GM21717 (cell line): ENCODE results near the gene ATP7A.
"Not testable (repeated sequence)": the region's sequence is repeated elsewhere in the genome, so short reads cannot be mapped to it uniquely, and the experiment has no call there.

Experiments
- ATAC-seq: cut with Tn5 transposase; IDR thresholded peaks from one replicate; pipeline ENCODE4 v1.9.1; 2021; ENCODE audit warnings: mild to moderate bottlenecking, moderate library complexity; ENCODE audit not compliant: unreplicated experiment

ATP7A gene

DNA sequence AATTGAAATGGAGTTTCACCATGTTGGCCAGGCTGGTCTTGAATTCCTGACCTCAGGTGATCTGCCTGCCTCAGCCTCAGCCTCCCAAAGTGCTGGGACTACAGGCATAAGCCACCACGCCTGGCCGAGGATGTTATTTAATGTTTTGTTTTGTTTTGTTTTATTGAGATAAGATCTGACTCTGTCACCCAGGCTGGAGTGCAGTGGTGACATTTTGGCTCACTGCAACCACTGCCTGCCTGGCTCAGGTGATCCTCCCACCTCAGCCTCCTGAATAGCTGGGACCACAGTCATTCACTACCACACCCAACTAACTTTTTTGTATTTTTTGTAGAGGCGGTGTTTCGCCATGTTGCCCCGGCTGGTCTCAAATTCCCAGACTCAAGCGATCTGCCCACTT, 34.5 kb downstream of the ATP7A start:
- not testable (repeated sequence) for ATAC-seq

DNA sequence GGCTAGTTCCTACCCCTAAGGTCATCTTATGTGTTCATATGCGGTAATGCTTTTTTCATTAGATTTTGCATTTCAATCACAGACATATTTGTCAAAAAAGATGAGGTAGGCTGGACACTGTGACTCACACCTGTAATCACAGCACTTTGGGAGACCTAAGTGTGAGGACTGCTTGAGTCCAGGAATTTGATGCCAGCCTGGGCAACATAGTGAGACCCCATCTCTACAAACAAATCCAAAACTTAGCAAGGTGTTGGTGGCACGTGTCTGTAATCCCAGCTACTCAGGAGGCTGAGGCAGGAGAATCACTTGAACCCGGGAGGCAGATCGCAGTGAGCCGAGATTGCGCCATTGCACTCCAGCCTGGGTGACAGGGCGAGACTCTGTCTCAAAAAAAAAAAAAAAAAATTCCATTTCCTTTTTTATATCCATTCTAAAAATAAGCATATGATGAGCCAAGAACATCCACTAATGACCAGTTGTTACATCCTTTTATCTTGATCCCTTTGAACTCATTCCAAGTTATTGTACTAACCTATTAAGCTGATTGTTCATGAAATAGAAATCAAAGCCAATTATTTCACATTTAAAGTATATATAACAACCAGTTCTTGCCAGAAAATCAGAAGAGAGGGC, 35.5 kb downstream of the ATP7A start:
- ATAC-seq, result no peak

DNA sequence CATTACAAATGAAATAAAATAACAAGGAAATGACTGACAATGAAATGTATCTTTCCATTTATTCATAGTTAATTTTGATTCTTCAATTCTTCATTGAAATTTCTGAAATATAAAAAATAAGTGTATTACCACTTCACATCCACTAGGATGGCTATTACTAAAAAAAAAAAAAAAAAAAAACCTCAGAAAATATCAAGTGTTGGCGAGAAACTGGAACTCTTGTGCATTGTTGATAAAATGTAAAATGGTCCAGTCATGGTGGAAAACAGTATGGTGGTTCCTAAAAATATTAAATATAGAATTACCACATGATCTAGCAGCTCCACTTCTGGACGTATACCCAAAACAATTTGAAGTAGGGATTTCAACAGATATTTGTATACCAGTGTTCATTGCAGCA, 36.1 kb downstream of the ATP7A start:
- no peak for ATAC-seq

GRCh38 chrX:77949840-77950239, 39.3 kb downstream of the ATP7A start:
- ATAC-seq, result no peak

- ATAC-seq, result no peak
Measured at GRCh38 chrX:77952173-77952572, 41.7 kb downstream of the ATP7A start.

DNA sequence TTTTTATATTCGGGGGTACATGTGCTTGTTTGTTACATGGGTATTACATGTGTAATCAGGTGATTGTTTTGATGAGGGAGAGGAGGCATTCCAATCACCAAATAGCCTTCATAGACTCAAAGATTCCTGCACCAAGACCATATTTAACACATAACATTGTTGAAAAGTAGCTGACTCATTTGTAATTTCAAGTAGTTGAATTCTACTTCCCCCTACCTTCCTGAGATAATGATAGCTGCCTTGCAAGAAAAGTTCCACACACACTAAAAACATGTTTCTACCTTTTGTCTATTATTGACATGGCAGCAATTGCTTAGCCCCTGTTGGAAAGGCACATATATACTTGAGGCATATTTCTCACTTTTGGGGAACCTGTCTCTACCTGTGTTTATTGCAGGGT, 42.8 kb downstream of the ATP7A start:
- ATAC-seq, result no peak

GRCh38 chrX:77953708-77954107, 43.2 kb downstream of the ATP7A start:
- ATAC-seq, result no peak

- no peak for ATAC-seq
Measured at GRCh38 chrX:77960567-77960966, 50.1 kb downstream of the ATP7A start.

DNA sequence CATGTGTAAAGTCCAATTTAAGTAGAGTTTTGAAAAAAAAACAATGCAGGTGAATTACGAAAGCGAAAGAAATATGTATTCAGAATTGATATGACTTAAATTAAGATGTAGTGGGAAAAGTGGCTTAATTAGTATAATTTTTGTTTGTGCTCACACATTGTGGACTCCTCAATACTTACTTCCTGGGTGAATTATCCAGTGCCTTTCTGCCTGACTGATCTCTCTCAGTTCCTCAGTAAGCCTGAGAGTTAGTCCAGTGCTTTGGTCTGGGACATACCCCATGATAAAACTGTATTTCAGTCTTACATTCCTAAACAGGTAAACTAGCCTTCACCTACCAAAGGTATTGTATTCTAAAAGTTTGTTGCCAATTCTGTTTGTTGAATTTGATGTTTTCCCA, 50.6 kb downstream of the ATP7A start:
- ATAC-seq, result no peak

- no peak for ATAC-seq
Measured at GRCh38 chrX:77962068-77962902, 51.8 kb downstream of the ATP7A start.

GRCh38 chrX:77966361-77966760, 55.9 kb downstream of the ATP7A start:
- ATAC-seq, result no peak

GRCh38 chrX:77967631-77968030, 57.1 kb downstream of the ATP7A start:
- no peak for ATAC-seq

DNA sequence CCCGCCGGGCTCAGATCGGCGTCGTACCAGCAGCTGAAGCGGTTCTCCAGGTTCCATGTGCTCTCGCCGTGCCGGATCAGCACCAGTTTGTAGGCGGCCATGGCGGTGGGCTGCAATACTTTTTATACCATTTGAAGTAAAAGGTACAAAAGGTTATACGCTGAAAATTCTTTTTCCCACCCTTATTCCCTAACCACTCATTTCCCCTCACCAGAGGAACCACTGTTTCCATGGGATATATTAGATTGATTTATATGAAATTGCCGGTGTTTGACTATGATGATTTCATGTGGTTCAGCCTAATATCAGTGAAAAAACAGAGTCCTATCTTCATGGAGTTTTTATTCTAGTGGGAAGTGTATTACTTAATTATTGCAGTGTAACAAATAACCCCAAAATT, 59.0 kb downstream of the ATP7A start, which contains the start of gene PGAM4:
PGAM4 (minus strand) TSS at position 101 of the 400 bp plus-strand sequence; CDS start at position 101, 0 bp downstream.
- ATAC-seq, result no peak

GRCh38 chrX:77975755-77976154, 65.3 kb downstream of the ATP7A start:
- no peak for ATAC-seq

DNA sequence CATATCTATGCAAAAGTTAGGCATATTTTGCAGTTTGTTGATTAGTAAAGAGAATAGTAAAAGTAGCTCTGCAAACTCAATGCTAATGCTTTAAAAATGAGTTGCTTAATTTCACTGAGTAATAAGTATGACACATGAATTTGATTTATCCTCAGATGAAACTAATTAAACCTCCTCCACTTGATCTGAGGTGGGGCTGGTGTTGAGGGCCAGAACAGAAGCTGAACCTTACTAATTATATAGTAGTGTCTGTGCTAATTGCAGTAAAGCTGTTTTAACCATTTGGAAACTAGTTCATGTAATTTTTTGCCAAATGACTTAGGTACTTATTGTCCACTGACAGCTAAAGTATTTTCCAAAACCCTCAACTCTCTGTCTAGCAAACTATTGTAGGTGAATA, 66.6 kb downstream of the ATP7A start:
- ATAC-seq, result no peak

- ATAC-seq, result no peak
Measured at GRCh38 chrX:77977518-77977917, 67.0 kb downstream of the ATP7A start.

DNA sequence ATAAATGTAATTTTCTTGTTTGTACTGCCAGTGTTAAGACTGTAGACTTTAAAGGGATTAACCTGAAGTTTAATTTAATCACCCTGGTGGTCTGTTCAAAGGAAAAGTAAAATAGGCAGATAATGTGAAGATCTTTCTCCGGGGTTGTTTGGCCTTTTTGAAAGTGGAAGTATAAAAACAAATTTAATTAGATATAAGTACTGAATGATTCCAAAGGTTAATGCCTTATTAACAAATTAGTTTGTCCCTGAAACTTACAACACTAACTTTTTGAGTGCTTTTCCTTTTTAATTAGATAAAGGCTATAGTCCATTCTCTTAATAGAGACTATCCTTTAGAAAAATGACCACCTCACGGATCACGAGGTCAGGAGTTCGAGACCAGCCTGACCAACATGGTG, 69.4 kb downstream of the ATP7A start:
- ATAC-seq, result no peak

DNA sequence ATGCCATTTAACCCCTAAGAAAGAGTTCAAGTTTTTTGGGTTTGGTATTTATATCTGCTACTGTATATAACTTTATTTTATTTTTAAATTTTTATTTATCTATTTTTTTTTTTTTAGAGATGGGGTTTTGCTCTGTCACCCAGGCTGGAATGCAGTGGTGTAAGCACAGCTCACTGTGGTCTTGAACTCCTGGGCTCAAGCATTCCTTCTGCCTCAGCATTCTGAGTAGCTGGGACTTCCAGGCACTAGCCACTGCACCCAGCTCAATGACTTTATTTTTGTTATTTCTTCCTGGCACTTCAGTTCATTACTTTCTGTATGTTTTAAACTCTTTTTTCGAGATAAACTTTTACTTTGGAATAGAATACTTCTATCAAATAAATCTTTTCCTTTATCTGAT, 101.4 kb downstream of the ATP7A start:
- no peak for ATAC-seq

- ATAC-seq, result no peak
Measured at GRCh38 chrX:78019586-78020483, 109.3 kb downstream of the ATP7A start.

- peak; percentile 56 for ATAC-seq
Measured at GRCh38 chrX:78024349-78025059, 114.0 kb downstream of the ATP7A start.

- no peak for ATAC-seq
Measured at GRCh38 chrX:78027798-78028197, 117.3 kb downstream of the ATP7A start.
